H9 (cell line): Measurements from ENCODE around the gene ZNF212. TPM values are rescaled to one million over a fixed set of nuclear protein-coding genes. Genes with fewer than 3 reads are reported as not detected.

ENCODE experiments used
- DNase-seq: peaks from one replicate; pipeline ENCODE4 v3.0.0-alpha.2; 2017
- H2AFZ ChIP-seq: one replicate; pipeline ENCODE4 v1.6.1; 2013; ENCODE audit warnings: mild to moderate bottlenecking, low read length, control low read depth, moderate library complexity
- H2AK5ac ChIP-seq: 2 replicates; pipeline ENCODE4 v1.6.1; 2013; ENCODE audit warnings: low read length, control low read depth, mixed read lengths; ENCODE audit not compliant: insufficient read length
- H2BK120ac ChIP-seq: one replicate; pipeline ENCODE4 v1.6.1; 2013; ENCODE audit warnings: low read depth, mild to moderate bottlenecking, low read length, control low read depth, inconsistent platforms; ENCODE audit not compliant: poor library complexity, severe bottlenecking
- H2BK12ac ChIP-seq: 2 replicates; pipeline ENCODE4 v1.6.1; 2013; ENCODE audit warnings: low read length, control low read depth, mixed read lengths, low read depth; ENCODE audit not compliant: insufficient read length
- H2BK15ac ChIP-seq: 2 replicates; pipeline ENCODE4 v1.6.1; 2013; ENCODE audit warnings: low read depth, low read length, control low read depth
- H2BK20ac ChIP-seq: one replicate; pipeline ENCODE4 v1.6.1; 2013; ENCODE audit warnings: low read depth, mild to moderate bottlenecking, low read length, control low read depth, inconsistent platforms; ENCODE audit not compliant: poor library complexity, severe bottlenecking
- H2BK5ac ChIP-seq: 2 replicates; pipeline ENCODE4 v1.6.1; 2013; ENCODE audit warnings: low read length, control low read depth, mixed read lengths; ENCODE audit not compliant: insufficient read length
- H3K14ac ChIP-seq: 2 replicates; pipeline ENCODE4 v1.6.1; 2013; ENCODE audit warnings: low read length, control low read depth; ENCODE audit not compliant: insufficient read depth
- H3K18ac ChIP-seq: 2 replicates; pipeline ENCODE4 v1.6.1; 2013; ENCODE audit warnings: low read depth, mild to moderate bottlenecking, mixed read lengths, low read length, control low read depth; ENCODE audit not compliant: insufficient read length
- H3K23ac ChIP-seq: 2 replicates; pipeline ENCODE4 v1.6.1; 2013; ENCODE audit warnings: low read length, control low read depth, mixed read lengths, low read depth; ENCODE audit not compliant: insufficient read length
- H3K23me2 ChIP-seq: 2 replicates; pipeline ENCODE4 v1.6.1; 2013; ENCODE audit warnings: low read depth, mild to moderate bottlenecking, mixed read lengths, low read length, control low read depth; ENCODE audit not compliant: insufficient read length, poor library complexity, severe bottlenecking
- H3K27ac ChIP-seq: 2 replicates; pipeline ENCODE4 v1.5.1; 2013; ENCODE audit warnings: low read length, control low read depth, mixed read lengths, low read depth; ENCODE audit not compliant: insufficient read length
- H3K27me3 ChIP-seq: 2 replicates; pipeline ENCODE4 v1.6.1; 2013; ENCODE audit warnings: low read length, control low read depth, inconsistent platforms; ENCODE audit not compliant: insufficient read depth
- H3K4ac ChIP-seq: 2 replicates; pipeline ENCODE4 v1.6.1; 2013; ENCODE audit warnings: low read depth, mild to moderate bottlenecking, control low read depth, inconsistent platforms, low read length, moderate library complexity
- H3K4me1 ChIP-seq: 2 replicates; pipeline ENCODE4 v1.6.1; 2013; ENCODE audit warnings: low read length, control low read depth, inconsistent platforms; ENCODE audit not compliant: insufficient read depth
- H3K4me2 ChIP-seq: 2 replicates; pipeline ENCODE4 v1.6.1; 2013; ENCODE audit warnings: low read length, control low read depth, mixed read lengths; ENCODE audit not compliant: insufficient read length, insufficient read depth
- H3K56ac ChIP-seq: 2 replicates; pipeline ENCODE4 v1.6.1; 2013; ENCODE audit warnings: low read depth, mild to moderate bottlenecking, mixed read lengths, low read length, control low read depth; ENCODE audit not compliant: insufficient read length
- H3K79me1 ChIP-seq: 2 replicates; pipeline ENCODE4 v1.6.1; 2013; ENCODE audit warnings: low read depth, mild to moderate bottlenecking, moderate library complexity, low read length, control low read depth, inconsistent platforms; ENCODE audit not compliant: insufficient read depth, poor library complexity, severe bottlenecking
- H3K79me2 ChIP-seq: 2 replicates; pipeline ENCODE4 v1.6.1; 2013; ENCODE audit warnings: low read length, control low read depth, inconsistent platforms; ENCODE audit not compliant: insufficient read depth
- H3K9ac ChIP-seq: 2 replicates; pipeline ENCODE4 v1.6.1; 2013; ENCODE audit warnings: low read length, control low read depth, mixed read lengths; ENCODE audit not compliant: insufficient read length; ENCODE audit errors: extremely low read depth
- H3K9me3 ChIP-seq: one replicate; pipeline ENCODE4 v1.6.1; 2013; ENCODE audit warnings: low read depth, low read length, inconsistent platforms; ENCODE audit not compliant: control insufficient read depth
- H3T11ph ChIP-seq: one replicate; pipeline ENCODE4 v1.6.1; 2013; ENCODE audit warnings: mild to moderate bottlenecking, low read length, control low read depth, inconsistent platforms
- H4K20me1 ChIP-seq: one replicate; pipeline ENCODE4 v1.6.1; 2013; ENCODE audit not compliant: control insufficient read depth, insufficient read length, insufficient read depth
- H4K5ac ChIP-seq: 2 replicates; pipeline ENCODE4 v1.6.1; 2013; ENCODE audit warnings: low read depth, mild to moderate bottlenecking, mixed read lengths, low read length, control low read depth; ENCODE audit not compliant: insufficient read length
- H4K8ac ChIP-seq: replicated peaks from 2 replicates; pipeline ENCODE4 v1.6.1; 2013; ENCODE audit warnings: low read length, control low read depth, mixed read lengths, low read depth; ENCODE audit not compliant: insufficient read length
- H4K91ac ChIP-seq: 2 replicates; pipeline ENCODE4 v1.6.1; 2013; ENCODE audit warnings: low read depth, mild to moderate bottlenecking, moderate library complexity, mixed read lengths, low read length, control low read depth; ENCODE audit not compliant: insufficient read length
- H3K27ac Mint-ChIP-seq, 3 experiments: 2 replicates in 2 of 3; 3 replicates in 1 of 3; pipeline ENCODE4 v1.8.0; 2020 to 2021; ENCODE audit warnings: mixed read lengths in 3 of 3, mild to moderate bottlenecking in 1 of 3, moderate library complexity in 1 of 3
- H3K27me3 Mint-ChIP-seq: 2 replicates; pipeline ENCODE4 v1.8.0; 2021; ENCODE audit warnings: low read depth, mild to moderate bottlenecking, moderate library complexity, mixed read lengths
- H3K36me3 Mint-ChIP-seq, 3 experiments: 2 replicates in 2 of 3; 3 replicates in 1 of 3; pipeline ENCODE4 v1.8.0; 2020 to 2021; ENCODE audit warnings: low read depth in 3 of 3, mixed read lengths in 3 of 3; ENCODE audit not compliant: insufficient read depth in 1 of 3
- H3K4me1 Mint-ChIP-seq, 2 experiments: 2 replicates each; pipeline ENCODE4 v1.8.0; 2020; ENCODE audit warnings: mixed read lengths in 2 of 2
- H3K4me3 Mint-ChIP-seq, 2 experiments: 2 replicates in 1 of 2; 3 replicates in 1 of 2; pipeline ENCODE4 v1.8.0; 2020 to 2021; ENCODE audit warnings: mild to moderate bottlenecking in 2 of 2, mixed read lengths in 2 of 2, moderate library complexity in 1 of 2
- H3K9me3 Mint-ChIP-seq, 2 experiments: 2 replicates in 1 of 2; 3 replicates in 1 of 2; pipeline ENCODE4 v1.8.0; 2020; ENCODE audit warnings: mild to moderate bottlenecking in 2 of 2, mixed read lengths in 2 of 2, moderate library complexity in 1 of 2
- CTCF ChIP-seq: fragments of 200-600 bp; sonication (generic); conservative IDR thresholded peaks from 3 replicates; pipeline ENCODE4 v1.8.0; 2021; ENCODE audit warnings: antibody characterized with exemption, mild to moderate bottlenecking
- WGBS: extraction: QIAGEN DNeasy Blood & Tissue Kit; methylation state at CpG from one replicate; pipeline ENCODE4 v1.1.7; 2013; ENCODE audit warnings: missing lambda C conversion rate, low lambda C conversion rate, mixed read lengths; ENCODE audit not compliant: insufficient read length; ENCODE audit errors: extremely low coverage; 5-methylcytosine and 5-hydroxymethylcytosine counted together
- total RNA-seq: library from RNA; stranded (reverse); gene quantifications from 2 replicates; pipeline ENCODE4 v1.2.1, GENCODE V29; 2021

The ZNF212 gene
- total RNA-seq, 1 experiment from 2014 or later, result 21.1 TPM

GRCh38 chr7:149285603-149286002 is 46.2 kb downstream of the ZNF212 start:
- no peaks in the 10 kb centered on the region for H3K27me3 ChIP-seq
- peak overlapping the region; percentile 77 for H3K14ac ChIP-seq
- H3K23ac ChIP-seq, result no peak overlapping the region
- peak overlapping the region; percentile 92 for H3K4me2 ChIP-seq
- no peaks in the 10 kb centered on the region; the same call in 1 of the 2 replicates for H3K4me1 ChIP-seq
- TF ChIP-seq CTCF, result no peak
- no peak overlapping the region for H3K18ac ChIP-seq
- no peak overlapping the region for H4K5ac ChIP-seq
- no peak overlapping the region for H3T11ph ChIP-seq
- H2AK5ac ChIP-seq, result no peak overlapping the region
- H3K9ac ChIP-seq, result peak overlapping the region; percentile 73
- Mint-ChIP-seq H3K9me3 (no peaks in the 10 kb centered on the region), H3K4me1 (peaks cover 14 to 23% of the 10 kb centered on the region in 2 experiments), H3K4me3 (peak overlapping the region; percentile 82 to 90), H3K27me3 (peaks cover 14% of the 10 kb centered on the region), H3K27ac (peak overlapping the region in 1 of 3 experiments; percentile 94; a peak in 1 of 7 replicates), H3K36me3 (peaks cover 3 to 11% (median 11%) of the 10 kb centered on the region in 3 experiments; a peak in 5 of 7 replicates)
- no peak overlapping the region for H2BK15ac ChIP-seq
- no peak overlapping the region for H3K4ac ChIP-seq
- H3K27ac ChIP-seq, result no peak overlapping the region
- no peak overlapping the region for H2AFZ ChIP-seq
- H4K8ac ChIP-seq, result no peak overlapping the region
- H2BK5ac ChIP-seq, result no peak overlapping the region
- H3K79me1 ChIP-seq, result no peaks in the 10 kb centered on the region
- H4K20me1 ChIP-seq, result no peaks in the 10 kb centered on the region
- H2BK12ac ChIP-seq, result no peak overlapping the region
- DNase-seq, result no peak
- H3K56ac ChIP-seq, result no peak overlapping the region
- no peaks in the 10 kb centered on the region for H3K9me3 ChIP-seq
- peaks cover 10% of the 10 kb centered on the region for H3K23me2 ChIP-seq
- no CpG with 5 or more reads among the region's 11 CpGs for WGBS
- no peak overlapping the region for H2BK120ac ChIP-seq
- no peaks in the 10 kb centered on the region for H3K79me2 ChIP-seq
- H4K91ac ChIP-seq, result no peak overlapping the region
- no peak overlapping the region for H2BK20ac ChIP-seq
